Adrenal gland (tissue), 12 donors: ENCODE measurements around the gene ADORA2A. TPM values are rescaled to one million over a fixed set of nuclear protein-coding genes. Genes with fewer than 3 reads are reported as not detected.
A peak's percentile ranks its signal among the peaks of the same experiment; 100 is the strongest.

Source experiments
- DNase-seq, 7 donors: peaks; one replicate each; pipeline ENCODE4 v3.0.0-alpha.2; 2019 to 2020
- H3K27ac ChIP-seq, 5 donors: fragments of 200-600 bp; sonication (generic) in 4 of 5; 1 replicate in 3 of 5; 2 replicates in 2 of 5; pipeline versions ENCODE4 v1.5.1 to v1.8.0; 2016 to 2020; ENCODE audit warnings: mild to moderate bottlenecking in 1 of 5
- H3K27me3 ChIP-seq: fragments of 200-600 bp; 2 replicates; pipeline ENCODE4 v1.8.0; 2021
- H3K36me3 ChIP-seq, 2 donors: fragments of 200-600 bp; replicated peaks in 1 of 2; 1 replicate in 1 of 2; 2 replicates in 1 of 2; pipeline versions ENCODE4 v1.5.1 to v1.8.0; 2018 to 2022
- H3K4me1 ChIP-seq, 2 donors: fragments of 200-600 bp; replicated peaks in 1 of 2; 1 replicate in 1 of 2; 2 replicates in 1 of 2; pipeline versions ENCODE4 v1.5.1 to v1.8.0; 2018 to 2021
- H3K4me3 ChIP-seq, 4 donors: fragments of 200-600 bp; sonication (generic) in 3 of 4; one replicate each; pipeline ENCODE4 v1.5.1; 2016 to 2018
- H3K9me3 ChIP-seq, 3 donors: fragments of 200-600 bp; sonication (generic) in 1 of 3; replicated peaks in 1 of 3; 1 replicate in 2 of 3; 2 replicates in 1 of 3; pipeline versions ENCODE4 v1.5.1 to v1.8.0; 2016 to 2021
- POLR2A ChIP-seq, 2 donors: fragments of 450-650 bp; IDR thresholded peaks; one replicate each; pipeline ENCODE4 v1.6.1; 2017; ENCODE audit warnings: antibody characterized with exemption in 2 of 2, mild to moderate bottlenecking in 2 of 2, moderate library complexity in 1 of 2
- WGBS, 4 donors: extraction: QIAGEN DNeasy Blood & Tissue Kit in 2 of 4; methylation state at CpG; one replicate each; pipeline versions ENCODE4 v1.1.5 to v1.1.7; 2013 to 2017; 5-methylcytosine and 5-hydroxymethylcytosine counted together
- intact Hi-C, 2 donors: fragments of 100-400 bp; cut with DNase I; formaldehyde crosslinking; loops; one replicate each; pipeline versions ENCODE4 v1.14.1 to v1.15.0; 2022 to 2023
- polyA plus RNA-seq, 3 donors: library from polyadenylated mRNA; stranded (reverse); fragments of 200-250 nt in 2 of 3; fragments of 350-450 nt in 1 of 3; fragmentation: Illumina TruSeq in 1 of 3; extraction: RNeasy Lipid Tissue Mini Kit (QIAGEN cat#74804) in 1 of 3; gene quantifications; one replicate each; pipeline ENCODE4 v1.2.3, GENCODE V29; 2013 to 2014
- total RNA-seq, 9 donors: library from RNA; depleted of rRNA in 4 of 9; stranded (reverse); fragments of >200 nt in 4 of 9; fragments of 120-200 nt in 1 of 9; fragmentation: NEBNext Ultra II Directional in 1 of 9; extraction: Animal tissue kit (Norgen Biotek cat#: 25700) in 1 of 9; gene quantifications; one replicate each; pipeline versions ENCODE4 v1.1.0 to v1.2.4, GENCODE V29; 2013 to 2023
- TF ChIP-seq, protein P1 (sequence below), 6 experiments: fragments of 450-650 bp in 4 of 6; fragments of 200-600 bp in 2 of 6; sonication (generic) in 1 of 6; IDR thresholded peaks; 1 replicate in 5 of 6; 2 replicates in 1 of 6; pipeline versions ENCODE4 v1.5.1 to v1.8.0; 2016 to 2021; ENCODE audit warnings: antibody characterized with exemption in 6 of 6, mild to moderate bottlenecking in 2 of 6, moderate library complexity in 1 of 6
- donor health status: healthy with polysubstance abuse.
- donor health status: Bipolar disorder and iron deficiency.
- donor health status: DM: yes; HTN: yes; CAD: no.
- donor health status: DM: no; HTN: no; CAD: no.
- donor health status: DM: no; HTN: no; CAD: no.
- donor health status: DM: yes; HTN: yes; CAD: no.

ADORA2A gene
- total and polyA plus RNA-seq, 12 donors, result 2.9 to 16.4 (median 6.5) TPM

DNA sequence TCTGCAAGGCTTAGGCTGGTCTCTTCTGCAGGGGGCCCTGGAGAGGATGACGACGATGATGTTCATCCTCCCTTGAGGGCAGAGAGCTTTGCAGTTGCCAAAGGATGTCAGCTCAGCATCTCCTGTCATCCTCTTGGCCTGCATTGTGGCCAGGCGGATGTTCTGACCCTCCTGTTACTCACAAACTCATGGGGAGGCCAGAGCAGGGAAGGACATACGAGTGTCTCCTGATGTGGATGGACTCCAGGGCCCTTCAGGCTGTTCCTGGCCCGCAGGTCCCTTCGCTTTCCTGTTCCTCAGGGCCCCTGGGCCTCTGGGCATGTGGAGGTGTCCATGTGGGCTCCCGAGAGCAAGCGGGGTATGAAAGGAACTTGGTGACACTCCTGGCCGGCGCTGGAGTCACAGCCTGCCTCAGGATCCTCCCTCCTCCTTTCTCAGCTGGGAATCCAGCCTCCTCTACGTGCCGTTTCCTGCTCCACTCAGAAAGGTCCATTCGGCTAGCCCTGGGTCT is 8.5 kb downstream of the ADORA2A start:
- 48 to 76% (median 71%) methylated on average over 10 to 13 of the region's 13 CpGs for WGBS, 4 donors
- no peaks in the 10 kb centered on the region for H3K27me3 ChIP-seq
- no peaks in the 10 kb centered on the region for H3K9me3 ChIP-seq
- no peak overlapping the region for H3K4me3 ChIP-seq
- DNase-seq, result peak in 5 of 7 donors; percentile 12 to 81 (median 45)
- H3K36me3 ChIP-seq, result no peaks in the 10 kb centered on the region
- peak overlapping the region in 4 of 5 donors; percentile 31 to 89 (median 70) for H3K27ac ChIP-seq
- H3K4me1 ChIP-seq, result peaks cover 14 to 45% of the 10 kb centered on the region in 2 donors
- TF ChIP-seq, protein P1, sequence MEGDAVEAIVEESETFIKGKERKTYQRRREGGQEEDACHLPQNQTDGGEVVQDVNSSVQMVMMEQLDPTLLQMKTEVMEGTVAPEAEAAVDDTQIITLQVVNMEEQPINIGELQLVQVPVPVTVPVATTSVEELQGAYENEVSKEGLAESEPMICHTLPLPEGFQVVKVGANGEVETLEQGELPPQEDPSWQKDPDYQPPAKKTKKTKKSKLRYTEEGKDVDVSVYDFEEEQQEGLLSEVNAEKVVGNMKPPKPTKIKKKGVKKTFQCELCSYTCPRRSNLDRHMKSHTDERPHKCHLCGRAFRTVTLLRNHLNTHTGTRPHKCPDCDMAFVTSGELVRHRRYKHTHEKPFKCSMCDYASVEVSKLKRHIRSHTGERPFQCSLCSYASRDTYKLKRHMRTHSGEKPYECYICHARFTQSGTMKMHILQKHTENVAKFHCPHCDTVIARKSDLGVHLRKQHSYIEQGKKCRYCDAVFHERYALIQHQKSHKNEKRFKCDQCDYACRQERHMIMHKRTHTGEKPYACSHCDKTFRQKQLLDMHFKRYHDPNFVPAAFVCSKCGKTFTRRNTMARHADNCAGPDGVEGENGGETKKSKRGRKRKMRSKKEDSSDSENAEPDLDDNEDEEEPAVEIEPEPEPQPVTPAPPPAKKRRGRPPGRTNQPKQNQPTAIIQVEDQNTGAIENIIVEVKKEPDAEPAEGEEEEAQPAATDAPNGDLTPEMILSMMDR (IDR thresholded peaks at IDR 0.05), result no peak
- TF ChIP-seq POLR2A (IDR thresholded peaks at IDR 0.05), result no peak
- intact Hi-C loops, result no loop called here

DNA sequence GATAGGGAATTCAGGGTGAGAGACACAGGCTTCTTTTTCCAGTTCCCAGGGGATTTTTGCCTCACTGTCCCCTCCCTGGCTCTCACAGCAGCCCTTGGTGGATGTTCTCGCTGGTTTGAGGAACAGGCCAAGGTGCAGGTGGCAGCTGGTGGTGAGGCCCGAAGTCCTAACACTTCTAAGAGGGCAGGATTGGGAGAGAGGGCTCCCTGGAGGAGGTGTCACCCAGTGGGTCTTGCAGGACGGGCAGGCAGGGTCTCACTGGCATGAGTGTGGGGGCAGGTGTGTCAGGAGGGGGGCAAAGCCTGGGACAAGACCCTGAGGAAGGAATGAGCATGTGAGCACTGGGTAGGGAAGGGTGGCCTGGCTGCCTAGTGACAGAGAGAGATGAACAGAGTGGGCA is 9.2 kb downstream of the ADORA2A start:
- H3K9me3 ChIP-seq, result no peaks in the 10 kb centered on the region
- intact Hi-C loops, result no loop called here
- no peaks in the 10 kb centered on the region for H3K27me3 ChIP-seq
- peak overlapping the region in 4 of 5 donors; percentile 31 to 89 (median 70) for H3K27ac ChIP-seq
- peaks cover 17 to 51% of the 10 kb centered on the region in 2 donors for H3K4me1 ChIP-seq
- 86 to 91% (median 89%) methylated on average over 3 of the region's 3 CpGs for WGBS, 4 donors
- no peaks in the 10 kb centered on the region for H3K36me3 ChIP-seq
- no peak for TF ChIP-seq POLR2A (IDR thresholded peaks at IDR 0.05)
- TF ChIP-seq, protein P1 (IDR thresholded peaks at IDR 0.05), result no peak
- DNase-seq, result no peak
- H3K4me3 ChIP-seq, result no peak overlapping the region

DNA sequence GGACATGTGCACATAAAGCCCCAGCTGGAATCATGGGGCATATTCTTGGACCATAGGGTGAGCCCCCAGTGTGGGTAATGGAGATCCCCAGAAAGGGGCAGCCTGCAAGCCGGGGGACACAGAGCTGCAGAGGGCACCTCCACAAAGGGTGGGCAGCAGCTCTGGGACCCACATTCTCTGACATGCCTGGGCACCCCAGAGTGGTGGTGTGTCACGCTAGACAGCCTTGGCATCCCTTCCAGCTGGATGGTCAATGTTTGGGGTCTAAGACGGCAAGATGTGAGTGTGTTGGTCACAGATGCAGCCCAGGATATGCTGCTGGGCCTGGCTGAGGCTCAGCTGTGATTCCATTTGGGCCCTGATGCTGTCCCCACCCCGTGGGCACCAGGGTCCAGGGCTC is 9.7 kb downstream of the ADORA2A start:
- H3K27ac ChIP-seq, result peak overlapping the region in 3 of 5 donors; percentile 62 to 89 (median 79)
- H3K4me3 ChIP-seq, result no peak overlapping the region
- no peak for TF ChIP-seq POLR2A (IDR thresholded peaks at IDR 0.05)
- TF ChIP-seq, protein P1 (IDR thresholded peaks at IDR 0.05), result no peak
- WGBS, 4 donors, result 91 to 98% (median 95%) methylated on average over 3 to 4 of the region's 4 CpGs
- no peak for DNase-seq
- no peaks in the 10 kb centered on the region for H3K36me3 ChIP-seq
- peaks cover 22 to 57% of the 10 kb centered on the region in 2 donors for H3K4me1 ChIP-seq
- no peaks in the 10 kb centered on the region for H3K27me3 ChIP-seq
- intact Hi-C loops, result no loop called here
- no peaks in the 10 kb centered on the region for H3K9me3 ChIP-seq

DNA sequence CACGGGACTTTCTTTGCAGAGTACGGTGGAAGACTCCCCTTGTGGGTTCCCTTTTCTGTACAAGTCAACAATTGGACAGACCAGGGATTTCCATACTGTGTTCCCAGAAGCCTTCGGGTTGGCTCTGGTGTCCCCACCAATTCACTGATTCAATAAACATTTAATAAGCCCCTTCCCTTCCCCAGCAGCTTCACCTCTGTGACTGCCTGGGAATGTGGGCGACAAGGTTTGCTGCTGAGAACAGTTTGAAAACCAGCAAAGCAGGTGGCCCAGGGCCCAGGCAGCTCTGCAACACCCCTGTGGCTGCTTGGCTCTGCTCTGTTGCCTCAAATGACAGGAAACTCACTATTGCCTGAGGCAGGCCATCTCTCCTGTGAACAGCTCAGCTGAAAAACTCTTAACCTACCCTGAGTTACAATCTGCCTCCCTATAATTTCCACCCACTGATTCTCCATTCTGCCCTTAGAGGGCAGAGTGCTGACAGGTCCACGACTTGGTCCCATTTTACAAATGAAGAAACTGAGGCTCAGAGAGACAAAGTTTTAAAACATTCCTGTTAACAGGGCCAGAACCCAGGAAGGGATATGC is 10.4 kb downstream of the ADORA2A start:
- H3K27me3 ChIP-seq, result no peaks in the 10 kb centered on the region
- WGBS, 4 donors, result 83 to 91% (median 87%) methylated on average over 5 of the region's 5 CpGs
- no peaks in the 10 kb centered on the region for H3K9me3 ChIP-seq
- no peak for TF ChIP-seq POLR2A (IDR thresholded peaks at IDR 0.05)
- TF ChIP-seq, protein P1 (IDR thresholded peaks at IDR 0.05), result no peak
- H3K4me1 ChIP-seq, result peaks cover 23 to 58% of the 10 kb centered on the region in 2 donors
- H3K27ac ChIP-seq, result no peak overlapping the region
- no peaks in the 10 kb centered on the region for H3K36me3 ChIP-seq
- intact Hi-C loops, result no loop called here
- H3K4me3 ChIP-seq, result no peak overlapping the region
- peak in 1 of 7 donors; percentile 65 for DNase-seq
